NCI-H128 (cell line): ENCODE data around the gene C20orf141.
"Not testable (repeated sequence)": the region's sequence is repeated elsewhere in the genome, so short reads cannot be mapped to it uniquely, and the experiment has no call there.

ENCODE experiments used
- DNase-seq: peaks from one replicate; lab custom pipeline; 2025; ENCODE audit not compliant: unreplicated experiment; lab: John Stamatoyannopoulos, UW

Gene C20orf141

DNA sequence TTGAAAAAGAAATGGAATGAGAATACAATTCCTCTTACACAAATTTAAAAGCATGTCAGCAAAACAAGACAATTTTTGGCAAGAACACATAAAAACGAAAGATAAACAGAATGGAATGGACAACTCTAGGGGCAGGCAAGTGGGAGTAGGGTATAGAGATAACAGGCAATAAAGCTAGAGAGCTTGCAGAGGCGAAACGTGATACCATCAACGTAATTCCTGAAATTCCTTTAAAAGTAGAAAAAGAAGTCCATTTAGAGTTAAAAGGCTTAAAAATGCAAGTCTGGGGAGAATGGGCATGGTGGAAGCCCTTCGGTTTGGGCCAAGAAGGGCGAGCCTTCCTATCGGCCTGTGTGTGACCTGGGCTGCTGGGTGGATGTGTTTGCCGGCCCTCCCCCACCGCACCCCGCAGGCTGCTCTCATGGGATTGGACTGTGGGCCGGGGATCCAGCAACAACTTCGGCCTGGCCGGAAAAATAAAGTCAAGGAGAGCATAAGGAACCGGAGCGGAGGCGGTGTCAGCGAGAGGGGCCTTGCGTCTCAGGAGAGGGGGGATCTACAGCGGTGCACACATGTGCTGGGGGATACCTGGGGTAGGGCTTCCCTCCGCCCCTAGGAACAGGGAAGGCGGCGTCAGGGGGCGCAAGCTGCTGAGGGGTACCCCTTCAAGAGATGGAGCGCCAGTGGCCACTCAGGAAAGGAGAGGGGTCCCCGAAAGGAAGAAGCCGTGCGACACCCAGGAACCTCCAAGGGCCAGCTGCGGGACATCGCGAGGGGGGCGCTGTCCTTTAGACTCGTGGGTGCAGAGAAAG lies 5.5 kb downstream of the C20orf141 start:
- DNase-seq, result no peak

DNA sequence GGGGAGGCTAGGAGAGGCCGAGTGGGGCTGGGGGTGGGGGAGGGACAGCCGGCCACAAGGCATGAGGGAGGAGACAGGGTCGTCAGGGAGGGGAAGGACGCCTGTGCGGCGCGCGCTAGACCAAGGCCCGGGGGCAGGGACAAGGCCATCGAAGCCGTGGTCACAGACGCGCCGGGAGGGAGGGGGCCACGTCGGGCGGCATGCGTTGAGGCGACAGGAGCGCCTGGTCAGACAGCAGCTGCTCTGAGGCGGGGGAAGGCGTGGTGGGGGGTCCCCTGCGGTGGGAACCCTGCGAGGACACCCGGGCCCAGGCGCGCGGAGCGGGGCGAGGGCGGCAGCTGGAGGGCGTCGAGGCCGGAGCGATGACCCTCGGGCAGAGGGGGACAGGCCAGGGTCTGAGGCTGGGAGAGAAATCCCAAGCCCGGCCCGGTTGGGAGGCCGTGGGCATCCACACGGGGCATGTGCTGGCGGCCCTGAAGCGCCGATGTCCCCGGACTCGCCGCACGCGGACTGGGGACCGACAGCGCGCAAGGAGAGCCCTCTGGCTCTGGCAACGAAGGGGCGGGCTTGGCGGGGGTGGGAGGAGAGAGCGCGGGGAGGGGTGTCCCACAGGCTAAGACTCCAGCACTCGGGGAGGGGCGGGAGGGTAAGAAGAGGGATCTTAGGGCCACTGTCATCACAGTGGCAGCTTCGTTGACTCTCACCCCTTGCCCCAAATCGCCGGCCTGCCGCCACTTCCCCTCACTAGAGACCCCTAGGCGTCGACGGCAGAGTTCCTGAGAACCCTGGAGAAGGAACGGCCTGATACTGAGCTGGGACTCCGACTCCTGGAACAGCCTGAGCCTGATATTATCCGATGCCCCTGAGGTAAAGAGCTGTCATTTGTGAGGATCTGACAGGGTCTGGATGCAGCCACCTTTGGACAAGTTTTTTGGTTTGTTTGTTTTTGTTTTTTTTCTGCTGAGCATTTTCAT lies 6.4 kb downstream of the C20orf141 start:
- no peak for DNase-seq

DNA sequence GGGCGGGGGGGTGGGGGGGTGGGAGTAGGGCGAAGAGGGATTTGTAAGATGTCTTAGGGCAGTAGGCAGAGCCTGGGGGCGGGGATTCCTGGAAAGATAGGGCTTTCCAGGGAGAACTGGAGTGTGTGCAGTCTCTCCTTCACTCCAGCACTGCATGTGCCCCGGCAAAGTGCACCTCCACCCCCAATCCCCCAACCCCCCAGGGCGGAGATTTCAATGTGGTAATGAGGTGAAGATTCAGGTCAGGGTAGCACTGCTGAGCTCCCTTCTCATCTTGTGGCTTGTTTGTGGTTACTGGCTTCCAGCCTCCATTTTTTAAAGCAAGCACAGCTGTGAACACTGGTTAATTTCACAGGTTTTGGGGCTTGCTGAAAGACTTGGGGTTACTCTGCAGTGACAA lies 7.3 kb downstream of the C20orf141 start:
- DNase-seq, result no peak

DNA sequence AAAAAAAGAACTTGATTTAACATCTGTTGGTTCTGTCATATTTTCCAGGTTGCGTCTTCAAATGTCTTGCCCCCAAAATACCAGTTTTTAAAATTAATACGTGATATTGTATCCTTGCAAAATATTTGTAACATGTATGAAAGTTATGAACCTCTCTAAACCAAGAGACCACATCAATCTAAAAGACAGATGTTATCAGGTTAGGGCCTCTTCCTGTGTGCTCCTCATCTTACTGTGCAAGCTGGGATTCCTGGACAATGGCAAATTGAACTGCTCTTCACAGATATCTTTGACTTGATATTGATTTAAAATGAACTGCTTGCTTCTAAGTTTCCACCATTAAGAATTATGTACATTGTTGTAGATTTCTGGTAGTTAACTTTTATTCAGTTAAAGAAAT lies 11.0 kb downstream of the C20orf141 start:
- no peak for DNase-seq

DNA sequence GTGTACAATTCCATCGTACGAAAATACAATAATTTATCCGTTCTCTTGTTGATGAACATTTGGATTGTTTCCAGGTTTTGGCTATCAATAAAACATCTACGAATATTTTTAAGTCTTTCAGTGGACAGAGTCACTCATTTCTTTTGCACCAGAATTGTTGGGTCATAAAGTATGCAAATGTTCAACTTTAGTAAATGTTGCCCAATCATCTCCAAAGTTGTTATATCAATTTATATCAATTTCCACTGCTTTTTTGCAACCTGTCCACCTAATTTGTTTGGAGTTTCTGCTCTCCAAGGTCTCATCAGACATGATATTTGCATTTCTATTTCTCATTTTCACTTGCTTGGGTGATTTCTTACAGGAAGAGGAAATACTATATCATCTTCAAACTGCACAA lies 11.9 kb downstream of the C20orf141 start:
- no peak for DNase-seq

DNA sequence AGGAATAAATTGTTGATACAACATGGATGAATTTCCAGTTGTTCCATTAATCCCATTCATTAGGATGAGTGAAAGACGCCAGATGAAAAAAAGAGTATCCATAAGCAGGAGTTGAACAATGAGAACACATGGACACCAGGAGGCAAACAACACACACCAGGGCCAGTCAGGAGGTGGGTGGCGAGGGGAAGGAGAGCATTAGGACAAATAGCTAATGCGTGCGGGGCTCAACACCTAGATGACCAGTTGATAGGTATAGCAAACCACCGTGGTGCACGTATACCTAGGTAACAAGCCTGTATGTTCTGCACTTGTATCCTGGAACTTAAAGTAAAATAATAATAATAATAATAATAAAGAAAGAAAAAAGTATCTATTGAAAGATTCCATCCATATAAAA lies 14.6 kb downstream of the C20orf141 start:
- DNase-seq, result no peak

DNA sequence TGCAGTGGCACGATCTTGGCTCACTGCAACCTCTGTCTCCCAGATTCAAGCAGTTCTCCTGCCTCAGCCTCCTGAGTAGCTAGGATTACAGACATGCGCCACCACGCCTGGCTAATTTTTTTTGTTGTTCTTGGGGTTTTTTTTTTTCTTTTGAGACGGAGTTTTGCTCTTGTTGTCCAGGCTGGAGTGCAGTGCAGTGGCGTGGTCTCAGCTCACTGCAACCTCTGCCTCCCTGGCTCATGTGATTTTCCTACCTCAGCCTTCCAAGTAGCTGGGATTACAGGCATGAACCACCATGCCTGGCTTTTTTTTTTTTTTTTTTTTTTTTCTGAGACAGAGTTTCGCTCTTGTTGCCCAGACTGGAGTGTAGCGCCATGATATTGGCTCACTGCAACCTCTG lies 16.4 kb downstream of the C20orf141 start:
- DNase-seq, result not testable (repeated sequence)

DNA sequence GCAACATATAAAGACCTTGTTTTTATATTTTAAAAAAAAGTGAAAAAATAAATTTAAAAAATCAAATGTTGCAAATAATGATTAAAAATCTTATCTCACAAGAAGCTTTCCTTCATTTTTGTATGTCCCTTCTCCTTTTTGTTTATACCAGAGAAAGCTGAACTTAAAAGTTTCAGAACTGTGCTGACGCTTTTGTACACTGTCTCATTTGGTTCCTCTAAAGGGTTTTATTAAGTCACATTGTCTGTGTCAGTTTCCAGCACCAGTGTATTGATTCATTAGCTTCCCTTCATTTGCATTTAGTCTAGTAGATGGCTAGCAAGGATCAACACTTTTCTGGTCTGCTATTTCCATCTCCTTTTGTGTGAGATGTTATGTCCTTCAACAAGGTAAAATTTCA lies 19.0 kb downstream of the C20orf141 start:
- no peak for DNase-seq

DNA sequence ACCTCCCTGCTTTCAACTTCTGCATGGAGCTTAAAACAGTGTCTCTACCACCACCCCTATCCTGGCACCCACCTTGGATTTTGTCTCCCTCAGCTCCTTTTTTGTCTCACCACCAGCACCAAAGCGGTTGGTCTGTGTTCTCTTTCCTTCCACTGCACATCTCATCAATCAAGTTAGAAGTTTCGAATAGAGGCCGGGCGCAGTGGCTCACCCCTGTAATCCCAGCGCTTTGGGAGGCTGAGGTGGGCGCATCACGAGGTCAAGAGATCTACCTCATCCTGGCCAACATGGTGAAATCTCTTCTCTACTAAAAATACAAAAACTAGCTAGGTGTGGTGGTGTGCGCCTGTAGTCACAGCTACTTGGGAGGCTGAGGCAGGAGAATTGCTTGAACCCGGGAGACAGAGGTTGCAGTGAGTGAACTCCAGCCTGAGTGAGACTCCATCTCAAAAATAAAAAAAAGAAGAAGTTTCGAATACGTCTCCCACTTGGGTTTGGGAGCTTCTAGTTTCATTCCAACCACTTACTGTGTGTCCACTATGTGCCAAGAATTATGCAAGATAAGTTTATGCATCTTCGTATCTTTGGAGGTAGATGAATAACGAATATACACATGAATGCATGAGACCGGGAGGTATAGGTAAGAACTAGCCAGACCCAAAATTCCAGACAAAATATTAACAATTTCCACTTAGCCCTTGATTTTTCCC lies 19.8 kb downstream of the C20orf141 start:
- DNase-seq, result no peak

DNA sequence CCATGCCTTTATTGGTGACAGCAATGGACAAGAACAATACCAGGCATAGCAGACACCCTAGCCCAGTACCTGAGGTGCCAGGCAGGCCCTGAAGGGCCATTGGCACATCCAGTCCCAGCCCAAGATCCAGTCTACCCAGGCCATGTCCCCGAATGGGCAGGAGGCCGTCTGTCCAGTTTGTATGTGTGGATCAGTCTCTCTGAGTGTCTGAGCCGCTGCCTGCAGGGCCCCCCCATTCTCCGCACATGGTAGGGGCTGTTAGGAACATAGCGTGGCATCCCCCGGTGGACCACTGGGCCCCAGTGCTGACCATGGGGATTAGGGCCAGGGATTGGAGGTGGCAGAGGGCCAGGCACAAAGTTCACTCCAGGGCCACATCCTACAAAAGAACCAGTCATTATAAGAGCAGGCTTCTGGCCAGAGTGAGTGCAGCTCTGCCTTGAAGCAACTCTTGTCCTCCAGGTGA lies 20.6 kb downstream of the C20orf141 start:
- DNase-seq, result no peak

DNA sequence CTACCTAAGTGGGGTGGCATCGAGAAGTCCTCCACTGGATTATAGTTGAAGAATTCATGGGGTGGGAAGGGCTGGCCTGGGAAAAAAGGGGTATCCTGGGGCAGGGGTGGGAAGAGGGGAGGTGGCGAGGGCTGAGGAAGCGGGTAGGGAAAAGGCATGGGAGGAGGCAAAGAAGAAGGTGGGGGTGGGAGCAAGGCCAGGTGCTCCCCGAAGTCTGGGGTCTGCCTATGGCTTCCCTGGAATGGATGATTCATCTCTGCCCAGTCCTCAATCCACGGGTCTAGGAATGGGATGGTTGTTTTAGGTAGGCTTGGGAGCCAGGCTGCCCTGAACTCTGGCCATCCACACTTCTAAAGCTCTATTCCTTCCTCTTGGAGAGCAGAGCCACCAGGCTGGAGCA lies 21.2 kb downstream of the C20orf141 start:
- no peak for DNase-seq

DNA sequence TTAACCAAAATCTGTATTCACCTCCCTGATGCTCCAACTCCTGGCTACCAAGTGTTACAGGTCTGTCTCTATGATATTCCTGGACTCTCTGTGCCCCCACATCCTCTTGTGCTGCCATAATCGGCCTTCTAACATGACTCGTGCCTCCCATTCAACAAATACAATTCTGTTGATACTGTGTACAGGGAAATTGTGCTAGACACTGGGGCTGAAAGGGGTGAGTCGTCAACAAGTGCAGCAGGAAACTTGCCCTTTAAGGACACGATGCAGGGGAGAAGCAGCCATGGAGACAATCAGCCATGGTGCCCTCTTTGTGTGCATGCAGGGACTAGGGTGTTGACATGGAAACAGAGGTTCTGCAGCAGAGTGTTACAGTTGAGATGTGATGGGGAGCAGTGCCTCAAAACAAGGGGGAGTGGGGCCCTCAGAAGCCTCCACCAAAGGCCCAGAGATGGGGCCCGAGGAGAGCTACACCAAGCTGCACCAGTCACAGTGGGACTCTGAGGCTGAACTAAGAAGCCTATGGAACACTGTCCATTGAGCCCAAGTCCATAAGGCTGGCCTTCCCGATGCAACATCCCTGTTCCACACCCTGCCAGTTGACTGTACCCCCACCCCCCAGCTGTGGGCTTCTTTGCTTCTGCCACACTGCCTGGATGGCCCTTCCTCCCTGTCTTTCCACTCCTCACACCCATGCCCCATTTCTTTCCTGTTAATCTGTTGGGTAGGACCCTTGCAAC lies 22.6 kb downstream of the C20orf141 start:
- no peak for DNase-seq

DNA sequence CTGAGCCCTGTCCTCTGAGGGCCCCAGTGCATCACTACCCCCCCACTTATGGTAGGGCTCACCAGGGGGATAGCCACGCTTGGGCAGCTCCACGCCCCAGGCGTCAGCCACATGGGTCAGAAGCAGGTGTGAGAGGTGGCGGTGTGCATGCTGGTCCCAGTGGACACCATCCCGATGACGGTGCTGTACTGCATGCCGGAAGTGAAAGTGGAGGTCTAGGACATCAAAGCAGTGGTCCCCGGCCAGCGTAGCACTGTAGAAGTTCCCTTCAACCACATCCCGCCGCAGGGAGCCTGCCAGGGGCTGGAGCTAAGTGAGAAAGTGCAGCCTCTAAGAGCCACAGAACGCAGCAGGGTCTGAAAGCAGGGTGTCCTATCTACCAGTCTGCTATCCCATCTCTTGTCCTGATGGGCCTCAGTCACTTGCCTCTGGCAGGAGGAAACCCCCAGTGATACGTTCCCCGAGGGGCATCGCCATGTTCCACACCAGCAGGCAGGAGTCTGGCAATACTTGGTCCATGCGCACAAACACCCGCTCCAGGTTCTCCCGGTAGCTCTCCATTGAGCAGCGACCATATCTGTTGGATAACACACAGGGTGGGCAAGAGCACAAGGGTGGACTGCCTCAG lies 23.5 kb downstream of the C20orf141 start:
- DNase-seq, result no peak

DNA sequence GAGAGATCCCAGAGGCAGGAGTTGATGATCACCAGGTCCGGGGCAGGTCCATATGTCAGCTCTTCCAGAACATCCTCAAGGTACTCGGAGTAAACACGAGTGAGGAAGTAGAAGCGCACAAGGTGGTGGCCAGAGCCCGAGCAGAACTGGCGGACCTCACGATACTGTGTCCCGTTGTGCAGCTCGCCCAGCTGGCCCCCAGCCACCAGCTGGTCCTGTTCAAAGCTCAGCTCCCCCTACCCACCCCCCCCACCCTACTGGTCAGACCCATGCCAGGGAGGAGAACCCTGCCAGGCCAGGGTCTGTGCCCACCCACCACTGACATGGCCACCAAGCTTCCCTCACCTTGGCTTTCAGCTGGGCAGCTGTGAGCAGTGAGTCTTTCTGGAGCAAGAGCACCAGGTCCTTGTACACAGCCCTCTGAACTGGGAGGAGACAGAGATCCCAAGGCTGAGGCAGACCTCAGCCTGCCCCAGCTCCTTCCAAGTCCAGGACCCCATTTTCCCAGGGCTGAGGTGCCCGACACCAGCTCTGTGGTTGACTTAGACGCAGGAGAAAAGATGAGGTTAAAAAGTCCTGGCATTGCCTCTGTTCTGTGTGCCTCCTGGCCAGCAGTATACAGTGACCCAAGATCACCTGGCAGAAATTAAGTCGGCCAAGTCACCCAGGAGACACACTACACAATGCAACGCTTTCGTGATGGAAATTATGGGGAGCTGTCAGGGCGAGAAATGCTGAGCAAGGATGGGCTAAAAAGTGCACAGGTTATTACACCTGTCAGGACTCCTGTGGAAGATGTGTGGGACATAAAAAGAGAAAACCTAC lies 24.3 kb downstream of the C20orf141 start:
- DNase-seq, result no peak

DNA sequence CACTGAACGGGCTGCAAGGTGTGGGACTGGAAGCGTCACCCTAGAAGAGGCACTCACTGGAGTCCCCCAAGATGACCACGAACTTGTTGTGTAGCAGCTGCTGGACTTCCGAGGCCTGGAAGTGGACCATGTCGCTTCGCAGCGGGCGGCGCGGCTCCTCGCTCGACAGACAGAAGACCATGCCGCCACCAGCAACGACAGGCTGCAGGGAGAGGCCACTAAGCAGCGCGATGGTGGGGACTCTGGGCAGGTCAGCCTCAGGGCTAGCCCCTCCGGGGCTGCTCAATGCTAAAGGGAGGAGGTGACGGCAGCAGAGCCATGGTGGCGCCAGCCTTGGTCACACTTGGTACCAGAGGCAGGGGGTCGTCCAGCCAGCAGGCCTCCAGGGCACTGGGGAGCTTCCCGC lies 24.9 kb downstream of the C20orf141 start:
- no peak for DNase-seq

DNA sequence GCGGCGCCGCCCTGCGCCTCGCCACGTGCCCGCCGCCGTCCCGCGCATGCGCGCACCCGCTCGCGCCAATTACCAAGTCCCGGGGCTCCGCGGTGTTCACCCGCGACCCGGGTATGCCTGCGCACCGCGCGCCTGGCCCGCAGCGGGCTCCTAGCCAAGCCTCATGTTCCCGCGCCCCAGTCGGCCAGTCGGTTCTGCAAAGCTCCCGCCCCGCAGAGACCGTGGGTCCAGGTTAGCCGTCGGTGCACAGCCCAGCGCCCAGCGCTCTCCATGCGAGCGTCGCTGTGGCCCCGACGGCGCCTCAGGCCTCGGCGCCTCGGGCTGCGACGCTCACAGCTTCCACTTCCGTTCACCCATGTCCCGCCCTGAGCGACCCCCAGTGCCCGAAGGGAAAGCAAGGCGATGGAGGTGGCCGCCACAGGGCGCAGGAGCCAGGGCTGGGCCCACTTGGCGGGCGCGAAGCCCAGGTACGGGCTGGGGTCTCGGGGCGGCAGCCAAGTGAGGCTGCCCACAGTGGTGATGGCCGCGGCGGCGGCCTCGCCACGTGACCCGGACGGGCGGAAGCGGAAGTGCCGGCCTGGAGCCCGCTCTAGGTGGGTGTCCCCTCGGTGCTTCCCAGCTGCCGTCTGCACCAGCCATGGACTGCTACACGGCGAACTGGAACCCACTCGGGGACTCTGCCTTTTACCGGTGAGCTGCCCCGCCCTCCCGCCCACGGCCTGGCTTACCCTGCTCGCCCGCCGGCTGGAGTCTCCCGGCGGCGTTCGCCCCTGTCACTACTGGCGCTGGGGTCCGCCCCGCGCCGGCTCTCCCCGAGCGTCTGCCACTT lies 25.6 kb downstream of the C20orf141 start, which contains the start of the genes PCED1A and VPS16:
Gene PCED1A (minus strand): TSS at position 518 of the 829 bp plus-strand sequence. CDS start 743 bp downstream, outside the sequence.
Gene VPS16 (plus strand): TSS at position 608 of the 829 bp plus-strand sequence. CDS start 30 bp downstream, at position 638.
- peak; percentile 58 for DNase-seq

DNA sequence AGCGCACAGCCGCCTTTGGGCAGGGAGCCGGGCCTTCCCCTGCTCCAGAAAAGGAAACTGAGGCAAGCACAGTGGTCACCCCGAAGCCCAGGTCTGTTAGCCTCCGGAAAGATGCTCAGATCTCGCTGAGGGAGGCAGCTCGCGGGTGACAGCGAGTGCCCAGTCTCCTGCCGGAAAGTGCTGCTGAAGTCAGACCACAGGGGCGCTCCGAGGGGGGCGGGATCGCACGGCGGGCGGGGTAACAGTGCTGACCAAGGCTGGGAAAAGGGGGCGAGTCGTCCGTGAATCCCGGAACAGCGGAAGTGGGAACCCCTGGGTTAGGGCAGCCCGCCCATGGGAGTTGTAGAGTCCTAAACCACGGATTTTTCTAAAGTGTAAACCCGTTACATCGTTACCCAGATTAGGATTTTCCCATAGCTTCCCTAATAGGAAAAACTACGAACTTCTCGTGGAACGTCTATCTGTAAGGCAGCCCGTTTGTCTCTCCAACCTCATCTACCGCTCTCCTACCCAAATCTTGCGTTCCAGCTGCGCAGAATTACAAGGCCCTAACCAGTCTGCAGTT lies 26.3 kb downstream of the C20orf141 start:
- DNase-seq, result no peak

DNA sequence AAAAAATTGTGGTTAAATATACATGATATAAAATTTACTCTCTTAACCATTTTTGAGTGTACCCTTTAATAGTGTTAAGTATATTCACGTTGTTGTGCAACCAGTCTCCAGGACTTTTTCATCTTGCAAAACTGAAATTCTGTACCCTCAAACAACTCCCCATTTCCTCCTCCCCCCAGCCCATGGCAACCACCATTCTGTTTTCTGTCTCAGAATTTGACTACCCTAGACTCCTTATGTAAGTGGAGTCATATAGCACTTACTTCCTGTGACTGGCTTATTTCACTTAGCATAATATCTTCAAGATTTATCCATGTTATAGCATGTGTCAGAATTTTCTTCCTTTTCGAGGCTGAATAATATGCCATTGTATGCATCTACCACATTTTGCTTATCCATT lies 30.8 kb downstream of the C20orf141 start:
- DNase-seq, result no peak
